ENCODE data around the gene RIPOR2. TPM values are rescaled to one million over a fixed set of nuclear protein-coding genes. Genes with fewer than 3 reads are reported as not detected.

Gene RIPOR2
- total RNA-seq, 1 experiment from 2014 or later = 5.0 TPM

DNA sequence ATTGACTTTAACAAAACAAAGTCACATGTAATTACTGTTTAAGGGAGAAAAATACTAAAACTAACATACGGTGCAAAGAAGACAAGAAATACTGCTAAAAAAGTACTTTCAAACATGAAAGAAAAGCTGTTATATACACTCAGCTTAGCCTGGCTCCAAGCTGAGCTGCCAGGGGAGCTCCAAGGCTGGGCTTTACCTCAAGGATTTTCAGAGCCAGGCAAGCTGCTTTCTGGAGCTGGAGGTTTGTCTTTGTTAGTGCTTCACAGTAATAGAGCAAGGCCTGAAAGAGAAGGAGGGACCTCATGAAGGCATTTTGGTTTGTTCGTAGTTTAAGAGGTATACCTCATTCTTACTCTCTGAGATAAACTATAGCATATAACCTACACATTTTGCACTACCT lies 117.4 kb downstream of the RIPOR2 start:
- no peaks in the 10 kb centered on the region for H3K23me2 ChIP-seq (ENCODE audit: insufficient read length, low read depth, low read length, poor library complexity, severe bottlenecking)
- no peak overlapping the region for H3K14ac ChIP-seq (ENCODE audit: insufficient read depth, low read length)
- no peak overlapping the region for H3T11ph ChIP-seq (ENCODE audit: low read length)
- no peak overlapping the region for H3K4ac ChIP-seq (ENCODE audit: low read depth, low read length)
- H2AFZ ChIP-seq (ENCODE audit: low read length) = no peak overlapping the region
- no peak overlapping the region for H4K8ac ChIP-seq (replicated peaks; ENCODE audit: insufficient read length, low read depth, low read length)
- no peak overlapping the region for H2AK5ac ChIP-seq (ENCODE audit: insufficient read length, low read length)
- Mint-ChIP-seq H3K4me1 (peaks cover 4 to 7% of the 10 kb centered on the region in 2 experiments; a peak in 2 of 4 replicates), H3K36me3 (ENCODE audit: insufficient read depth in 1 of 3, low read depth in 3 of 3) (no peaks in the 10 kb centered on the region), H3K9me3 (no peaks in the 10 kb centered on the region), H3K4me3 (no peak overlapping the region), H3K27ac (peak overlapping the region; percentile 34 to 67 (median 66); a peak in 3 of 7 replicates), H3K27me3 (ENCODE audit: low read depth) (no peaks in the 10 kb centered on the region)
- no CpG with 5 or more reads among the region's 2 CpGs for WGBS (ENCODE audit: extremely low coverage, insufficient read length, low lambda C conversion rate)
- H3K9ac ChIP-seq (ENCODE audit: extremely low read depth, insufficient read length, low read length) = no peak overlapping the region
- H2BK15ac ChIP-seq (ENCODE audit: low read depth, low read length) = no peak overlapping the region
- H3K79me1 ChIP-seq (ENCODE audit: insufficient read depth, low read depth, low read length, poor library complexity, severe bottlenecking) = no peaks in the 10 kb centered on the region
- H3K27ac ChIP-seq (ENCODE audit: insufficient read length, low read depth, low read length) = no peak overlapping the region
- H3K56ac ChIP-seq (ENCODE audit: insufficient read length, low read depth, low read length) = no peak overlapping the region
- H3K27me3 ChIP-seq (ENCODE audit: insufficient read depth, low read length) = no peaks in the 10 kb centered on the region
- H3K4me2 ChIP-seq (ENCODE audit: insufficient read depth, insufficient read length, low read length) = no peak overlapping the region
- no peaks in the 10 kb centered on the region for H3K79me2 ChIP-seq (ENCODE audit: insufficient read depth, low read length)
- no peaks in the 10 kb centered on the region for H4K20me1 ChIP-seq (ENCODE audit: control insufficient read depth, insufficient read depth, insufficient read length)
- H3K23ac ChIP-seq (ENCODE audit: insufficient read length, low read depth, low read length) = no peak overlapping the region
- H3K18ac ChIP-seq (ENCODE audit: insufficient read length, low read depth, low read length) = no peak overlapping the region
- H2BK120ac ChIP-seq (ENCODE audit: low read depth, low read length, poor library complexity, severe bottlenecking) = no peak overlapping the region
- no peaks in the 10 kb centered on the region for H3K9me3 ChIP-seq (ENCODE audit: control insufficient read depth, low read depth, low read length)
- no peak overlapping the region for H2BK5ac ChIP-seq (ENCODE audit: insufficient read length, low read length)
- no peaks in the 10 kb centered on the region for H3K4me1 ChIP-seq (ENCODE audit: insufficient read depth, low read length)
- no peak overlapping the region for H2BK20ac ChIP-seq (ENCODE audit: low read depth, low read length, poor library complexity, severe bottlenecking)
- H4K5ac ChIP-seq (ENCODE audit: insufficient read length, low read depth, low read length) = no peak overlapping the region
- no peak overlapping the region for H4K91ac ChIP-seq (ENCODE audit: insufficient read length, low read depth, low read length)
- H2BK12ac ChIP-seq (ENCODE audit: insufficient read length, low read depth, low read length) = no peak overlapping the region
- no peak for DNase-seq
- TF ChIP-seq, protein P1, sequence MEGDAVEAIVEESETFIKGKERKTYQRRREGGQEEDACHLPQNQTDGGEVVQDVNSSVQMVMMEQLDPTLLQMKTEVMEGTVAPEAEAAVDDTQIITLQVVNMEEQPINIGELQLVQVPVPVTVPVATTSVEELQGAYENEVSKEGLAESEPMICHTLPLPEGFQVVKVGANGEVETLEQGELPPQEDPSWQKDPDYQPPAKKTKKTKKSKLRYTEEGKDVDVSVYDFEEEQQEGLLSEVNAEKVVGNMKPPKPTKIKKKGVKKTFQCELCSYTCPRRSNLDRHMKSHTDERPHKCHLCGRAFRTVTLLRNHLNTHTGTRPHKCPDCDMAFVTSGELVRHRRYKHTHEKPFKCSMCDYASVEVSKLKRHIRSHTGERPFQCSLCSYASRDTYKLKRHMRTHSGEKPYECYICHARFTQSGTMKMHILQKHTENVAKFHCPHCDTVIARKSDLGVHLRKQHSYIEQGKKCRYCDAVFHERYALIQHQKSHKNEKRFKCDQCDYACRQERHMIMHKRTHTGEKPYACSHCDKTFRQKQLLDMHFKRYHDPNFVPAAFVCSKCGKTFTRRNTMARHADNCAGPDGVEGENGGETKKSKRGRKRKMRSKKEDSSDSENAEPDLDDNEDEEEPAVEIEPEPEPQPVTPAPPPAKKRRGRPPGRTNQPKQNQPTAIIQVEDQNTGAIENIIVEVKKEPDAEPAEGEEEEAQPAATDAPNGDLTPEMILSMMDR (conservative IDR thresholded peaks at IDR 0.05) = no peak

Measured in H9 (cell line).